ENCODE measurements around the gene SURF4.
"Not testable (repeated sequence)": the region's sequence is repeated elsewhere in the genome, so short reads cannot be mapped to it uniquely, and the experiment has no call there.

SURF4 gene

DNA sequence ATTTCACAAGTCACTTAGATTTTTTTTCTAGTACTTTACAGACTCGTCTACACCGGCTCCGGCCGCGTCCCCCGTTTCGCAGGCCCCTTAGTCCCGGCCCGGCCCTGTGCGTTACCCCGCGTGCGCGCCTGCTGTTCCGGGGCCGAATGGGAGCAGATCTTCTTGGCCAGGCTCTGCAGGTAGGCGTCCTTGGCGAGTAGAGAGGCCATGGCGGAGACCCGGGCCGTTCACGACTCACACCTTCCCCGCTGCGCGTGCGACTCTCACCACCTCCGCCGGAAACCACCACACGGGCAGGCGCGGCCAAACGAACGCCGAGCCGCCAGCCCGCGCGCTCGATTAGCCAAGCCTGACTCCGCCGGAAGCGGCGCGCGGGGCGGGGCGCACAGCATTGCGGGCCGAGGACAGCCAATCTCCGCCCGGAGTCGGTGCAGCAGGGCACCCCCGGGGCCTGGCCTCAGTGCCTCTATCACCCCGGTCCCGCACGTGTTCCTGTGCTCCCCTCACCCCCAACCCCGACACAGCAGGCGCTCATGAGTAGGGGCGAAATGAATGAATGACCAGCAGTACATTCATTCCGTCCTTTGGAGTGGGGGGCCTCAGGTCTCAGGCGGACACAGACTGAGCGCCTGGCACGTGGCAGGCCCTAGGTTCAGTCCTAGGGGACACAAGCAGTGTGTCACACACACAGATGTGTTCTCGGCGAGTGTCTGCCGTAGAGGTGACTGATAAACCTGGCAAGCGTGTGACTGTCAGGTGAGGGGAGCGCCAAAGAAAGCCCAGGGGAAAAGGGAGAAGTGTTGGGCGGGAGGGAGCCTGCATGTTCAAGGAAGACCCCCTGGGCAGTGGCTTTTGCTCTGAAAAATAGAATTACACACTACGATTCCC, 39.7 kb downstream of the SURF4 start, which contains the start of gene SURF6:
Gene SURF6, minus strand, starts transcription at position 265 of the 888 bp plus-strand sequence. Its CDS starts 56 bp downstream, at position 209.
- peak; percentile 95 for DNase-seq (ENCODE audit: low read depth, low spot score)

DNA sequence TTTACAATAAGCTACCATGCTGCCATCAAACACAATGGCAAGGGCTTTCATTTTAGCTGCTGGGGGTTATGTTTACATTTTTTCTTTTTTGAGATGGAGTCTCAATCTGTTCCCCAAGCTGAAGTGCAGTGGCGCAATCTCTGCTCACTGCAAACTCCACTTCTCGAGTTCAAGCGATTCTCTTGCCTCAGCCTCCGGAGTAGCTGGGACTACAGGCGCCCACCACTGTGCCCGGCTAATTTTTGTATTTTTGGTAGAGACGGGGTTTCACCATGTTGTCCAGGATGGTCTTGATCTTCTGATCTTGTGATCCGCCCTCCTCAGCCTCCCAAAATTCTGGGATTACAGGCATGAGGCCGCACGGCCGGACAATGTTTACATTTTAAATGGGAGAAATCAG, 41.0 kb downstream of the SURF4 start:
- not testable (repeated sequence) for DNase-seq (ENCODE audit: low read depth, low spot score)

DNA sequence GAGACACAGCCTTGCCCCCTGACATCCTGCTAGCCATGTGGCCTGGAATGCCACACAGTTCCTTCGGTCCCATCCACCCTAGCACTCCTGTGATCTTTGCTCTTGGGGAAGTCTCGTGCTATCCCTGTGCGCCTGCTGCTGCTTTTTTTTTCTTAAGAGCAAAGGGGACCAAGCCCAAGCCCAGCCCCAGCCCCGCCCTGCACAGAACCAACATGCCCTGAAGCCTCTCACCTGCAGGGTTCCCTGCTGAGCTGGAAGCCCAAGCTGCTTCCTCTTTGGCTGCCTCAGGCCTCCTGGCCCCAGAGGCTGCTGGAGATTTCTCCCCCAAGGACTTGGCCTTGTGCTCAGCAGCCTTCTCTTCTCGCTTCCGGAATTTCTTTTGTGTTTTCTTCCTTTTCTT, 41.7 kb downstream of the SURF4 start:
- DNase-seq (ENCODE audit: low read depth, low spot score) = peak; percentile 85

DNA sequence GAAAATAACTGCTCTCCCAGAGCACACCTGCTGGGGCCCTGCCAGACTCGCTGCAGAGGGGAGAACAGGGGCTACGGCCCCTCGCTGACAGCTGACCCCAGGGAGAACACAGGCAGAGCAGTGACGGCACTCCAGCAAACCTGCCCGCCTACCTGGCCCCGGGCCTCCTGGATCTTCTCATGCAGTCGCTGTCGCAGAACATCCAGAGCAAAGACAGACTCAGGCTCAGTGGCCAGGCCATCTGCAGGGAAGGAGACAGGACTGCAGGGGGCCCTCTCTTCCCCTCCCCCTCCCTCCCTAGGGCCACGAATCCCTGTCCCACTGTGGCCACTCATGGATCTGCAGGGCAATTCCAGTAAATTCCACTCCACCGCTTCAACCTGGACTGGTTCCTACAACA, 42.3 kb downstream of the SURF4 start:
- DNase-seq (ENCODE audit: low read depth, low spot score) = no peak

DNA sequence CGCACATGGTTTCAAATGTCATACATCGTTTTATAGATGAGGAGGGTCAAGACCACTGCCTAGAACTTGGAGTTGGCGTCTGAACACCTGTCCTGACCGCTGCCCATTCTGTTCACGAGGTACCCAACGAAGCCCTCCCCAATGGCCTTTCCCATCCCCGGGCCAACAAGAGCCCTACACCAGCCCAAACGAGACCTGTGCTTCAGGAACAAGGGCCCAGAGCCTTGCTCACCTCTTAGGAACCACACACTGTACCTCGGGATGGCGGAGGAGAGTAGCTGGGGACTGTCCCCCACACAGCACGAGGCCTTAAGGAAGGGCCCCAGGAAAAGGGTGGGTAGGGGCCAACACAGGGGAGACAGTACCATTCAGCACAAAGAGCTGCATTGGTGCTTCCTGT, 42.8 kb downstream of the SURF4 start:
- DNase-seq (ENCODE audit: low read depth, low spot score) = no peak

DNA sequence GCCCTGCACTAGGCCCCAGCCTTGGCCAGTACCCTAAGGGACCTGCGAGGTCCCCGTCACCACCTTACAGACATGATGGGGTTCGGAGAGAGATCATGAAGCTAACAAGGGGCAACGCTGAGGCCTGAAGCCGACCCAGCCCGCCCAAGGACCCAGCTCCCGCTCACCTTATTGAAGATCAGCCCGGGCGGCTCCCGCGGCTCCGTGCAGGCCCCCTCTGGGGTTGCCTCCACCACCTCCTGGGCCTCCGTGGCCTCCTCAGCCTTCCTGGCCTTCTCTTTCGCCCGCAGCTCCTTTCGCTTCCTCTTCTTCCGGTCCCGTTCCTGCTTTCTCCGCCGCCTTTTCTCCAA, 43.5 kb downstream of the SURF4 start:
- no peak for DNase-seq (ENCODE audit: low read depth, low spot score)

DNA sequence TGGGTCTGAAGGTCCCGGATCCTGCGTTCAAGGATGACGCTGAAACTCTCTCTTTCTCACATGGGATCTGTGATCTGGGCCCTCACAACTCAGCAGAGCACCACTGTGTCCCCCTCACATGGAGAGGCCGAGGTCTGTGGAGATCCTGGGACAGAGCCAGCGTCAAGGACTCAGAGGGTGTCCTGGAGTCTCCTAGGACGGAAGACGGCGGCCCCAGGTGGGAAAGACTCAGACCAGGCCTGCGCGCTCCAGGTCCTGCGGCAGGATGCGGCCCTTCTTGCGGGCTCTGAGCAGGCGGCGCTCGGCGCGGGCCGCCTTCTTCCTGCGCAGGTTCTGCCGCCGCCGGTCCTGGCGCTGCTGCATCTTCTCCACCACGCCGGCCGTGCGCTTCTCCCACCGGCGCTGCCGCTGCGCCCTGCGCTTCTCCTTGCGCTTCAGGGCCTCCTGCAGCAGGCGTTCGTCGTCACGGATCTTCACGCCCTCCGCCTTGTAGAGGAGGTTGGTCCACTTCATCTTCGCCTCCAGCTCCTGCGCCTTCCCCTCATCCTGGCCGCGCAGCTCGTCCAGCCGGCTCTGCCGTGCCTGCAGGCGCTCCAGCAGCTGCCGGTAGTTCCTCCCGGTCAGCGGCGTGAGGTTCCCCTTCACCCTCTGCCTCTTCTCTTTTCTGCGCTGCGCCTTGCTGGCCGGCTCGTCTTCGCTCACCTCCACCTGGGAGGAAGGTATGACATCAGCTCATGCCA, 44.0 kb downstream of the SURF4 start:
- DNase-seq (ENCODE audit: low read depth, low spot score) = no peak

DNA sequence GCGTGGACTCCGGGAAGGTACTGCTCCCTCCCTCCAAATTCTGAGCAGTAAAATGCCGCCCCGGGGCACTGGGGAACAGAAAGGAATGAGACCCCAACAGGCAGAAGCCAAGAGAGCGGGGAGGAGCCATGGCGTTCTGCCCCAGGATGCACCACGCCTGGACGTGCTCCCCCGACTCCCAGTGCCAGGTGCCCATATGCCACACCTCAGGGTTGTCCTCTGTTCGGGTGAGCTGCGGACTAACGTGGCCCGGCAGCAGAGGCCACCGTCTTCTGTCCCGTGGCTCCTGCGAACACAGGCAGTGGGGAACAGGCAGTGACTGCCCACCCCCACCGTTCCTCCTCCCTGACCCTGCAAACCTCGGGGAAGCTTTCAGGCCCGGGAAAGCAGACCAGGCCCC, 44.6 kb downstream of the SURF4 start:
- DNase-seq (ENCODE audit: low read depth, low spot score) = no peak

DNA sequence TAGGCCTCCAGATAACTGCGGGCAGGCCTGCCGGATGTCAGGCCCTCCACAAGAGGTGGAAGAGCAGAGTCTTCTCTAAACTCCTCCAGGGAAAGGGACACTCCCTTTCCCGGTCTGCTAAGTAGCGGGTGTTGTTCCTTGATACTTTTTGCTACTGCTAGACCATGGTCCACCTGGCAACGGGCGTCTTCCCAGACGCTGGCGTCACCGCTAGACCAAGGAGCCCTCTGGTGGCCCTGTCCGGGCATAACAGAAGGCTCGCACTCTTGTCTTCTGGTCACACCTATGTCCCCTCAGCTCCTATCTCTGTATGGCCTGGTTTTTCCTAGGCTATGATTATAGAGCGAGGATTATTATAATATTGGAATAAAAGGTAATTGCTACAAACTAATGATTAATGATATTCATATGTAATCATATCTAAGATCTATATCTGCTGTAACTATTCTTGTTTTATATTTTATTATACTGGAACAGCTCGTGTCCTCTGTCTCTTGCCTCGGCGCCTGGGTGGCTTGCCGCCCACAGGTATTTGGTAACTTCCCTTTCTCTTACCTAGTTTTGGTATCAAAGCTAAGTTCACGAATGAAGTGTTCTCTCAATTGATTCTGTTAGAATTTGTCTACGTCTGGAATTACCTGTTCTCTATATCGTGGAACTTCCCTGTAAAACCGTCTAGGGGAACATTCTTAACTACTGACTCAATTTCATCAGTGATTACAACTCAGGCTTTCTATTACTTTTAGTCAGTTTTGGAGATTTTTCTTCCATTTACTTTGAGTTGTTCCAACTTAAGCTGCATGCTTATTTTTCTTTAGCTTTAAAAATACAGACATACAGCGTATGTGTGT, 46.3 kb downstream of the SURF4 start:
- peak; percentile 75 for DNase-seq (ENCODE audit: low read depth, low spot score)

DNA sequence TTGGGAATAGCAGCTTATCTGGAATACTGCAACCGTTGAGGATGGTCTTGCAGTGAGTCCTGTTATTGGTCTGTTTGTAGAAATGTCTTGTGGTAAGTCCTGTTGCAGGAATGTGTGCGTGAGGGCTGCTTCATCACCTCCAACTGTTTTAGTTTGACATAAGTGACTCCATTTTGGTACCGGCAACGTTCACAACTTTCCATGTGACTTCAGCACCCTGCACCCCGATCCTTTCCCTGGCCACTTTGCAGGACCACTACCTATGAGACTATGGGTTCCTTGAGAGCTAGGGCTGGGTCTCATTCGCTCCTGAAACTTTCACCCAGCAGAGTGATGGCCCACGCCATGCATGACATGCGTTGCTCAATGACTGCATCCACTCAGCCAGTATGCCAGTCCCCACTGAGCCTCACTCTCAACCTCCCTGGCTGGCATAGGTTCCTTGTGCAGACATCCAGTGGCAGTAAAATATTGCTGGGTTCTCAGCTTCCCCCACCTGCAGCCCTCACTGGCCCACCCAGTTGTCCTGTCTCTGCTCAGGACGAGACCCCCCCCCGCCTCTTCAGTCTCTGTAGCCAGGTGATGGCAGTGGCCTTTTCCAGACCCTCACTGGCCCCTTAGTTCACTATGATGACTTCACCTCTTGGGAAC, 47.9 kb downstream of the SURF4 start:
- no peak for DNase-seq (ENCODE audit: low read depth, low spot score)

DNA sequence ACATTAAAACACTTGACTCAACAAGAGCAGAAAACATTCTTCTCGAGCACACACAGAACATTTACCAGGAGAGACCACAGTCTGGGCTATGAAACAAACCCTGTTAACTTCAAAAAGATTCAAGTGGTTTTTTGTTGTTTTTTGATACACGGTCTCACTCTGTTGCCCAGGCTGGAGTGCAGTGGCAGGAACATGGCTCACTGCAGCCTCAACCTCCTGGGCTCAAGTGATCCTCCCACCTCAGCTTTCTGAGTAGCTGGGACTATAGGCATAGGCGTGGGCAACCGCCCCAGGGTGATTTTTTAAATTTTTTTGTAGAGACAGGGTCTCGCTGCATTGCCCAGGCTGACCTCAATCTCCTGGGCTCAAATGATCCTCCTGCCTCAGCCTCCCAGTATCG, 48.8 kb downstream of the SURF4 start:
- not testable (repeated sequence) for DNase-seq (ENCODE audit: low read depth, low spot score)

DNA sequence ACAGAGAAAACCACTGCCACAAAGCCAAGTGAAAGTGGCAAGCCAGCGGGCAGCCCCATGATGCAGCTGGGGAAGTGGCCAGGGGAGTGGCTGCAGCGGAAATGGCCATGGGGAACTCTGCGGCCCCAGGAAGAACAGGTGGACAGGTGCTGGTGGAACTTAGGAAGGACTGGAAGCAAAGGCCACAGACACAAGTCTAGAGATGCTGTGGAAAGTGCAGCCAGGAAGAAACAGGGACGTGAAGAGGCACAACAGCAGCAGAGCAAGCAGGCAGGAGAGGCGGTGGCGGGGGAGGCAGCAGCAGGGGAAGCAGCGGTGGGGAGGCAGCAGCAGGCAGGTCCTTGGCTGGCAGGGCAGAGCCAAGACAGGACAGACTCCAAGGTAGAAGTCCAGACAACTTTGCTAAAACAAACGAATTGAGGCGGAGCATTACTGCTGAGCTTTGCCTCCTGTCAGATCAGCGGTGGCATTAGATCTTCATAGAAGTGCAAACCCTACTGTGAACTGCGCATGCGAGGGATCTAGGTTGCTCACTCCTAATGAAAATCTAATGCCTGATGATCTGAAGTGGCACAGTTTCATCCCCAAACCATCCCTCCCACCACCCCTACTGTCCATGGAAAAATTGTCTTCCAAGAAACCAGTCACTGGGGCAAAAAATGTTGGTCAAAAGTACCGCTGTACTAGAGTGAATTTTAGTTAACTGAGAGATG, 51.7 kb downstream of the SURF4 start:
- no peak for DNase-seq (ENCODE audit: low read depth, low spot score)

DNA sequence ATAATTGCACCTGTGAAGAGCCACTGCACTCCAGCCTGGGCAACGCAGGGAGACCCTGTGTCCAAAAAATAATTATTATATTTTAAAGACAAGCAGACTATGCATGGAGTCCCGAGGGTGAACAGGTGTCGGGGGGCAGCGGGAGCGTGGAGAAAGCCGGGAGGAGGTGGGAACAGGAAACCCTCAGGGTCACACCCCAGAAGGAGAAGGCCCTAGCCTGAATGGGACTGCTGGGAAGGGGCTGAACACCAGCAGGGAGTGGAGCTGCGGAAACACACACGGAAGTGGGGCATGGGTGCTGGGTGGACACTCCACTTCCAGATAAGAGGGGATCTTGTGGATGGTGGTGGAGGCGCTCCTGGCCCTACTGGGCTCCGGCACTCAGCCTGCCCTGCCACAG, 52.6 kb downstream of the SURF4 start:
- DNase-seq (ENCODE audit: low read depth, low spot score) = no peak

DNA sequence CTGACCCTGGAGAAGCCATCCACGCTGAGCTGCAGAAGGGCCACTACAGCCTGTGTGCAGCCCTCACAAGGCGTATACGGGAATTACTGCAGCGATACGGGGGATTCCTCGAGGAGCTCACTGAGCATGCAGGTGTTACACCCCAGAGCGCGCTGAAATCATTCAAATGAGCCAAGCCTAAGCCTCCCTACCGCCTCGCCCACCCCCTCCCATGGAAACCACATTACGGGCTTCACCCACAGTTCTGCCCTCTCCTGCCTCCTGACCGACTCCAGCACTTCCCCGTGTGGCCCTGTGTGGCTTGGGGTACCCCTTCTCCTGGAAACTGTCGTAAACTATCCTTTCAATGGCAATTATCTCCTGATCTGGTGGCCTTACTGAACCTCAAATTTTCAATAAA, 53.2 kb downstream of the SURF4 start:
- no peak for DNase-seq (ENCODE audit: low read depth, low spot score)

DNA sequence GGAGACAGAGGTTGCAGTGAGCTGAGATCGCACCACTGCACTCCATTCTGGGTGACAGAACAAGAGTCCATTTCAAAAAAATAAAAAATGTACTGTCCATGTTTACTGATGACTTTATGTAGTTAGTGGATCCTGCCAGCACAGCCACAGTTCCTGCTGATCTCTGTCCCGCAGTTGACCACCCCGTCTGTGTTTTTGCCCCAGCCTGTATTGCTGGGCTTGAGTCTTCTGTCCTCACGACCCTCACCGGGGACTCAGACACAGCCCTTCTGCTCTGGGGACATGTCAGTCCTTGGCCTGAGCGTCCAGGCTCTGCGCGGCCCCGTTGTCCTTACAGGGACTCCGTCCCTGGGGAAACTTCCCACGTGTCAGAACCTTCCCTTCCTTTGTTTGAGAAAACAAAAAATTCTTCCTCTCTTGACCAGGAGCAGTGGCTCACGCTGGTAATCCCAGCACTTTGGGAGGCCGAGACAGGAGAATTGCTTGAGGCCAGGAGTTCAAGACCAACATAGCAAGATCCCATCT, 54.4 kb downstream of the SURF4 start:
- DNase-seq (ENCODE audit: low read depth, low spot score) = no peak

DNA sequence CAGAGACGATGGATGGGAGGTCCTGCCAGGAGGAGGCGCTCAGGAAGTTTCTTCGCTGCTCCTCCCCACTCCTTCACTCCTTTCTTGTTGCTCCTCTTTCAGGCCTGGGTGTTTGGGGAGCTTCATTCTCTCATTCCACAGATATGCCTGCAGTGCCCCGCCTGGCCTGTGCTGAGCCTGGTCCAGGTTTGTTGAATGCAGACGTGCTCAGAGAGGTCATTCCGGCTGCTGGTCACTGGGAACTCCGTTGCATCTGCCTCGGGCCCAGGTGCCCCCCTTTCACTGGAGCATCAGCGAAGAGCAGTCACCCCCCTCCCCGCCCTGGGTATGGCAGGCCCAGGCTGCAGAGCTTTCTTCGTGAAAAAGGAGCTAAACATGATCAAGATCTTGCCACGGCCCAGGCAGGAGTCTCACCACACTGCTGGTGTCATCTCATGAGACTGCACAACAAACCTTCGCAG, 55.4 kb downstream of the SURF4 start:
- peak; percentile 44 for DNase-seq (ENCODE audit: low read depth, low spot score)

DNA sequence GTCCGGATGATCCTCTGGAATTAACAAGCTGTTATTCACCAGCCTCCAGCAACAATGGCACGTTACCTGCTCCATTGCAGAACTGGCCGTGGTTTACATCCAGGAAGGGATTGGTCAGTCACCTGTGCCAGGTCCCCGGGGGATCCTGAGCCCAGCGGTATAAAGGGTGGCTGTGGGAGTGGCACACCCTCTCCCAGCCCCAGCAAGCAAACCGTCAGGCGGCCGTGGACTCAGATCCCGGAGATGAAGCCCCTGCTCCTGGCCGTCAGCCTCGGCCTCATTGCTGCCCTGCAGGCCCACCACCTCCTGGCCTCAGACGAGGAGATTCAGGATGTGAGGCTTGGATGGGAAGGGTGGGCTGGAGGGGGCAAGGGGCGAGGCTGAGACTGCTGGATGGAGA, 58.3 kb downstream of the SURF4 start:
- not testable (repeated sequence) for DNase-seq (ENCODE audit: low read depth, low spot score)

DNA sequence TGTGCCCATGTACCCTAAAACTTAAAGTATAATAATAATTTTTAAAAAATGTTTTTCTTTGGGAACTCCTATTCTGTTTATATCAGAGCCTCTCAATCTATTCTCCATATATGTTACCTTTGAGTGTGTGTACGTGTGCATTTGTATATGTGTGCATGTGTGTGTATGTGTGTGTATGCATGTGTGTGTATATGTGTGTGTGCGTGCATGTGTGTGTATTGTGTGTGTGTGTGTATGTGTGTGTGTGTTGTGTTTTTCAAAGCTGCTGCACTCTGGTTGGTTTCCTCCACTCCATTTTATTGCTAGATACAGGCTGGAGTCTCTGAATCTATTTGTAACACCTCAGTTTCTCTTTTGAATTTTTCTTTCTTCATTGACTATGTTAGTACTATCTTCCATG, 59.9 kb downstream of the SURF4 start:
- no peak for DNase-seq (ENCODE audit: low read depth, low spot score)
